ENCODE data around the gene KIDINS220. TPM values are rescaled to one million over a fixed set of nuclear protein-coding genes. Genes with fewer than 3 reads are reported as not detected.

The KIDINS220 gene
- total and polyA plus RNA-seq, 2 of the 13 experiments (the other 11 are each of a cell fraction or from before 2014, with no cell fraction given), result 25.2 to 32.3 TPM

DNA sequence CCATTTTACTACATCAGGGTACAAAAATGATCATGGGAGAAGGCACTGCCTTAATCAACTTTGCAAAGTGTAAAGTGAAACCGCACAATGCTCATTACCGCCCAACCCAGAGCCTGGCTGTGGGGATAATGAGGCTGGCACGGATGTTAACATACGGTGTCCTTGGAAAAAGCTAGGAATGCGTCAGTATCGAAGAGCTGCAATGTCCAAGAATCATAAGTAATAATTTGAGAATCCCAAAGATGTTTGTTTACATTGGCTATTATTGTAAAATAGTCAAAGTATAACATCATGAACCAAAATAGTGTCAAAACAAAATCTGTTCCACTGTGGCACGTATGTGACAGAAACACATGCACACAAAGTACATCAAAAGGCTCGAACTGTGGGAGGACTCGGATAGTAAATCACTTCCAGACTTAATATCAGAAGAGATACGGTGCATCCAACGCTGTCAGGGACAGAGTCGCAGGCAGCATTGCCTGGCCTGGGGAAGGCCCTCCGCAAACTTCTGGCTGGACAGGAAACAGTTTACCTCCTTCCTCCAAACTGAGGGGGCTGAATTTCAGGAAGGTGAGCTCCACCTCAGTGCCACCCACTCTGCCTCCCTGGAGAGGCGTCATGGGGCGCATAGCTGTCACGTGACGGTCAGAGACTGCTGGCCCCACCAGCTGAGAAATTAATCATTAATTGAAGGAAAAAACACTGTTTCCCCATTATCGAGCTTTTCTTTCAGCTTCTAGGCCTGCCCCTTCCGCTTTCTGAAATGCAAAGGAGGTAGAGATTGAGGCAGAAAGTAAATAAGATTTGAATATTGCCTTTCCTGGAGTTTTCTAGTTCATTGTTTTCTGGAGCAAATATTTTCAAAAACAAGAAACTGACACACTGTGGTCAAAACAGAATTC, 157.3 kb downstream of the KIDINS220 start (continued):
- peak; percentile 75 for TF ChIP-seq CBFB (CRISPR knock-in tag; IDR thresholded peaks at IDR 0.05)
- no peak for TF ChIP-seq NFE2 (CRISPR knock-in tag; IDR thresholded peaks at IDR 0.05)
- TF ChIP-seq XBP1 (CRISPR knock-in tag; IDR thresholded peaks at IDR 0.05), result no peak
- TF ChIP-seq SOX13 (IDR thresholded peaks at IDR 0.05), result no peak; the same call in 1 of the 2 replicates
- TF ChIP-seq SOX13 (CRISPR knock-in tag; conservative IDR thresholded peaks at IDR 0.05 in 1 of 2, IDR thresholded peaks at IDR 0.05 in 1 of 2), result peak in 1 of 2 experiments; percentile 79; a peak in 2 of 4 replicates
- TF ChIP-seq, protein P1, sequence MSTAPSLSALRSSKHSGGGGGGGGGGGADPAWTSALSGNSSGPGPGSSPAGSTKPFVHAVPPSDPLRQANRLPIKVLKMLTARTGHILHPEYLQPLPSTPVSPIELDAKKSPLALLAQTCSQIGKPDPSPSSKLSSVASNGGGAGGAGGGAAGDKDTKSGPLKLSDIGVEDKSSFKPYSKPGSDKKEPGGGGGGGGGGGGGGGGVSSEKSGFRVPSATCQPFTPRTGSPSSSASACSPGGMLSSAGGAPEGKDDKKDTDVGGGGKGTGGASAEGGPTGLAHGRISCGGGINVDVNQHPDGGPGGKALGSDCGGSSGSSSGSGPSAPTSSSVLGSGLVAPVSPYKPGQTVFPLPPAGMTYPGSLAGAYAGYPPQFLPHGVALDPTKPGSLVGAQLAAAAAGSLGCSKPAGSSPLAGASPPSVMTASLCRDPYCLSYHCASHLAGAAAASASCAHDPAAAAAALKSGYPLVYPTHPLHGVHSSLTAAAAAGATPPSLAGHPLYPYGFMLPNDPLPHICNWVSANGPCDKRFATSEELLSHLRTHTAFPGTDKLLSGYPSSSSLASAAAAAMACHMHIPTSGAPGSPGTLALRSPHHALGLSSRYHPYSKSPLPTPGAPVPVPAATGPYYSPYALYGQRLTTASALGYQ (CRISPR knock-in tag; IDR thresholded peaks at IDR 0.05), result peak; percentile 71; the same call in 1 of the 2 replicates
- TF ChIP-seq ZNF251 (CRISPR knock-in tag; IDR thresholded peaks at IDR 0.05), result no peak
- peak; percentile 84; the same call in 1 of the 2 replicates for TF ChIP-seq ZNF292 (CRISPR knock-in tag; IDR thresholded peaks at IDR 0.05; ENCODE audit: borderline replicate concordance, low read depth)
- no peak for TF ChIP-seq FOXM1 (CRISPR knock-in tag; IDR thresholded peaks at IDR 0.05)
- TF ChIP-seq DPF2 (CRISPR knock-in tag; IDR thresholded peaks at IDR 0.05; ENCODE audit: borderline replicate concordance, low read depth), result 0 out of 2 replicates have a peak, but pooled peaks have one; percentile 50
- TF ChIP-seq, protein P2, sequence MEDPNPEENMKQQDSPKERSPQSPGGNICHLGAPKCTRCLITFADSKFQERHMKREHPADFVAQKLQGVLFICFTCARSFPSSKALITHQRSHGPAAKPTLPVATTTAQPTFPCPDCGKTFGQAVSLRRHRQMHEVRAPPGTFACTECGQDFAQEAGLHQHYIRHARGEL (CRISPR knock-in tag; IDR thresholded peaks at IDR 0.05), result no peak
- TF ChIP-seq HES4 (CRISPR knock-in tag; IDR thresholded peaks at IDR 0.05; ENCODE audit: borderline replicate concordance), result peak; percentile 66; the same call in 1 of the 2 replicates
- no peak for TF ChIP-seq ZNF709 (CRISPR knock-in tag; IDR thresholded peaks at IDR 0.05)
- peak; percentile 47; the same call in 1 of the 2 replicates for TF ChIP-seq ESRRA (CRISPR knock-in tag; IDR thresholded peaks at IDR 0.05; ENCODE audit: low read depth)
- peak; percentile 23; the same call in 1 of the 2 replicates for TF ChIP-seq ZNF441 (CRISPR knock-in tag; IDR thresholded peaks at IDR 0.05; ENCODE audit: borderline replicate concordance)
- no peak for TF ChIP-seq THYN1 (CRISPR knock-in tag; IDR thresholded peaks at IDR 0.05; ENCODE audit: borderline replicate concordance, low read depth)
- TF ChIP-seq ZSCAN9 (CRISPR knock-in tag; IDR thresholded peaks at IDR 0.05; ENCODE audit: borderline replicate concordance), result peak; percentile 83; the same call in 1 of the 2 replicates
- TF ChIP-seq RAD21 (CRISPR knock-in tag; IDR thresholded peaks at IDR 0.05), result peak; percentile 50; the same call in 1 of the 2 replicates
- no peak for TF ChIP-seq MTF2 (CRISPR knock-in tag; IDR thresholded peaks at IDR 0.05; ENCODE audit: borderline replicate concordance)
- peak; percentile 75 for TF ChIP-seq ZEB1 (IDR thresholded peaks at IDR 0.05; ENCODE audit: insufficient replicate concordance, low read depth)
- TF ChIP-seq, protein P3, sequence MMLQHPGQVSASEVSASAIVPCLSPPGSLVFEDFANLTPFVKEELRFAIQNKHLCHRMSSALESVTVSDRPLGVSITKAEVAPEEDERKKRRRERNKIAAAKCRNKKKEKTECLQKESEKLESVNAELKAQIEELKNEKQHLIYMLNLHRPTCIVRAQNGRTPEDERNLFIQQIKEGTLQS (CRISPR knock-in tag; IDR thresholded peaks at IDR 0.05), result no peak; the same call in 1 of the 2 replicates
- no peak for TF ChIP-seq TRIM24 (CRISPR knock-in tag; IDR thresholded peaks at IDR 0.05)
- peak; percentile 59 for TF ChIP-seq PPARG (CRISPR knock-in tag; conservative IDR thresholded peaks at IDR 0.05)
- TF ChIP-seq ZMYM2 (CRISPR knock-in tag; IDR thresholded peaks at IDR 0.05), result no peak
- TF ChIP-seq THAP11 (CRISPR knock-in tag; IDR thresholded peaks at IDR 0.05), result peak; percentile 76
- TF ChIP-seq ZNF572 (CRISPR knock-in tag; IDR thresholded peaks at IDR 0.05), result peak; percentile 52; the same call in 1 of the 2 replicates
- TF ChIP-seq HOXA5 (CRISPR knock-in tag; IDR thresholded peaks at IDR 0.05), result peak; percentile 73
- peak; percentile 79 for TF ChIP-seq ZNF652 (CRISPR knock-in tag; IDR thresholded peaks at IDR 0.05; ENCODE audit: borderline replicate concordance, low read depth)
- TF ChIP-seq JUNB (CRISPR knock-in tag; IDR thresholded peaks at IDR 0.05; ENCODE audit: borderline replicate concordance), result no peak
- TF ChIP-seq KLF12 (CRISPR knock-in tag; IDR thresholded peaks at IDR 0.05; ENCODE audit: borderline replicate concordance), result no peak; the same call in 1 of the 2 replicates

Data from HepG2 (cell line).